OCI-LY7 (cell line): ENCODE results near the gene PCCA.

ENCODE experiments used
- CTCF ChIP-seq: fragments of 200-600 bp; sonication (generic); conservative IDR thresholded peaks from 2 replicates; pipeline ENCODE4 v1.5.1; 2014; ENCODE audit warnings: mild to moderate bottlenecking, antibody characterized with exemption, low read length, moderate library complexity, mixed read lengths
- EZH2phosphoT487 ChIP-seq: fragments of 200-600 bp; sonication (generic); IDR thresholded peaks from 2 replicates; pipeline ENCODE4 v1.6.1; 2018; ENCODE audit warnings: low read depth, borderline replicate concordance, mild to moderate bottlenecking, mixed run types, antibody characterized with exemption, low read length, moderate library complexity, mixed read lengths

DNA sequence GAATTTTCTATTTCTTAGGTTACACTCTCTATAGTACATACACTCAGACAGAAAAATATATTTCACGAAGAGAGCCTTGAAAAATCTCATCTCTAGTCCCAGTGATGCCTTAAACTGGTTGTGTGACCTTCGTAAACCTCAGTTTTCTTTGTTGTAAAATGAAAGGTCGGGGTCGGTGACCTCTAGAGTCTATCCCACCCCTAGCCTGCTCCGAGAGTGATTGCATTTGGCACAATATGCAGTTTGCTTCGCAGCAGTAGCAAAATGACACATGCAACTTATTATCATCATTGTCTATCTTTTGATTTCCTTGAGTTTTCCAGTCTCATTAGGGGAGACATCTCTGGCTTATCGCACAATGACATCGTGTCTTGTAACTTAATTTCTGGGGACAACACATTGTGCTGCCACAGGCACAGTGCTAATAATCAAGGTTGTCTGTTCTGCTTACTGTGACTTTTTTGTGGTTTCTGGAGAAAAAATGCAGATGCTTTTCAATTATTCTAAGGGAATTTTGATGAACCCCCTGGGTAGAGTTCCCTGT is 384.7 kb downstream of the PCCA start:
- no peak for TF ChIP-seq EZH2phosphoT487
- no peak for TF ChIP-seq CTCF
